HEK293 (cell line): Measurements from ENCODE around the gene SRD5A3.
"Not testable (repeated sequence)": the region's sequence is repeated elsewhere in the genome, so short reads cannot be mapped to it uniquely, and the experiment has no call there.

Source experiments
- BCL11B ChIP-seq: fragments of 450-650 bp; formaldehyde crosslinking; IDR thresholded peaks from 2 replicates; pipeline ENCODE4 v1.5.1; 2016; ENCODE audit warnings: low read depth, missing biosample characterization, missing genetic modification characterization
- CTCF ChIP-seq: fragments of 450-650 bp; formaldehyde crosslinking; IDR thresholded peaks from 2 replicates; pipeline ENCODE4 v1.5.1; 2016; ENCODE audit warnings: missing biosample characterization, missing genetic modification characterization
- ELK4 ChIP-seq: IDR thresholded peaks from 2 replicates; pipeline ENCODE4 v1.6.1; 2011; ENCODE audit warnings: mild to moderate bottlenecking, low read depth, low read length, borderline replicate concordance
- PRDM10 ChIP-seq: fragments of 450-650 bp; formaldehyde crosslinking; IDR thresholded peaks from 2 replicates; pipeline ENCODE4 v1.5.1; 2016; ENCODE audit warnings: missing biosample characterization, missing genetic modification characterization
- ZBTB26 ChIP-seq: fragments of 450-650 bp; formaldehyde crosslinking; optimal IDR thresholded peaks from 2 replicates; pipeline ENCODE3; 2016; ENCODE audit warnings: missing biosample characterization, mild to moderate bottlenecking, missing genetic modification characterization
- ZFHX2 ChIP-seq: fragments of 450-650 bp; formaldehyde crosslinking; conservative IDR thresholded peaks from 2 replicates; pipeline ENCODE4 v1.5.1; 2016; ENCODE audit warnings: missing biosample characterization, missing genetic modification characterization
- ZNF239 ChIP-seq: fragments of 450-650 bp; formaldehyde crosslinking; IDR thresholded peaks from 2 replicates; pipeline ENCODE4 v1.5.1; 2016; ENCODE audit warnings: missing biosample characterization, missing genetic modification characterization
- ZNF26 ChIP-seq: fragments of 450-650 bp; formaldehyde crosslinking; IDR thresholded peaks from 2 replicates; pipeline ENCODE4 v1.5.1; 2016; ENCODE audit warnings: missing biosample characterization, missing genetic modification characterization
- ZNF404 ChIP-seq: fragments of 450-650 bp; formaldehyde crosslinking; IDR thresholded peaks from 2 replicates; pipeline ENCODE4 v1.5.1; 2017; ENCODE audit warnings: missing biosample characterization, missing genetic modification characterization
- ZNF423 ChIP-seq: fragments of 450-650 bp; formaldehyde crosslinking; IDR thresholded peaks from 2 replicates; pipeline ENCODE4 v1.5.1; 2016; ENCODE audit warnings: missing biosample characterization, missing genetic modification characterization
- ZNF639 ChIP-seq: fragments of 450-650 bp; formaldehyde crosslinking; IDR thresholded peaks from 2 replicates; pipeline ENCODE4 v1.5.1; 2016; ENCODE audit warnings: missing biosample characterization, missing genetic modification characterization
- ZNF768 ChIP-seq: fragments of 450-650 bp; formaldehyde crosslinking; IDR thresholded peaks from 2 replicates; pipeline ENCODE4 v1.5.1; 2018; ENCODE audit warnings: missing biosample characterization, mild to moderate bottlenecking, missing genetic modification characterization
- ZNF830 ChIP-seq: fragments of 450-650 bp; IDR thresholded peaks from 2 replicates; pipeline ENCODE4 v1.5.0; 2018; ENCODE audit warnings: missing biosample characterization, missing genetic modification characterization, low read depth, mild to moderate bottlenecking, moderate library complexity
- ZSCAN16 ChIP-seq: fragments of 450-650 bp; formaldehyde crosslinking; IDR thresholded peaks from 2 replicates; pipeline ENCODE4 v1.5.1; 2016; ENCODE audit warnings: missing biosample characterization, missing genetic modification characterization

- not testable (repeated sequence) for TF ChIP-seq ZBTB26 (tag by site-specific recombination); ZSCAN16 (tag by site-specific recombination); ZNF768 (tag by site-specific recombination); ZFHX2 (tag by site-specific recombination); ZNF639 (tag by site-specific recombination); ZNF239; BCL11B (tag by site-specific recombination); CTCF; ZNF404; PRDM10 (tag by site-specific recombination); ZNF26 (tag by site-specific recombination); ELK4; ZNF423; ZNF830 (tag by site-specific recombination)
These were observed 16.9 kb downstream of the SRD5A3 start for GRCh38 chr4:55362938-55363337.
